ENCODE measurements around the gene ROBO2. TPM values are rescaled to one million over a fixed set of nuclear protein-coding genes. Genes with fewer than 3 reads are reported as not detected.

Gene ROBO2
- polyA plus RNA-seq, 1 experiment: 1.6 TPM

- POLR2A ChIA-PET: no interaction called here
- Histone ChIP-seq H3K4me3 (ENCODE audit: low read depth, low read length) (no peak overlapping the region), H3K27me3 (ENCODE audit: control insufficient read depth, insufficient read depth, low read length) (no peaks in the 10 kb centered on the region), H3K36me3 (ENCODE audit: control insufficient read depth, insufficient read depth, low read length) (no peaks in the 10 kb centered on the region)
- TF ChIP-seq CTCF (IDR thresholded peaks at IDR 0.05; ENCODE audit: insufficient read depth, low read depth, low read length): no peak
- no peak for DNase-seq (ENCODE audit: low read depth)
- CTCF ChIA-PET: no interaction called here
These were observed 38.7 kb upstream of the ROBO2 start for GRCh38 chr3:77001062-77001701.

- Histone ChIP-seq H3K27me3 (ENCODE audit: control insufficient read depth, insufficient read depth, low read length) (peaks cover 1% of the 10 kb centered on the region; the same call in 1 of the 2 replicates), H3K36me3 (ENCODE audit: control insufficient read depth, insufficient read depth, low read length) (no peaks in the 10 kb centered on the region), H3K4me3 (ENCODE audit: low read depth, low read length) (no peak overlapping the region)
- ChIA-PET POLR2A (no interaction called here), CTCF (interaction anchor here (0.6 kb wide), 1 partner anchor 1413 kb away, joined by 4 read pairs; no protein-coding TSS in a partner anchor)
- TF ChIP-seq CTCF (IDR thresholded peaks at IDR 0.05; ENCODE audit: insufficient read depth, low read depth, low read length): no peak
- no peak for DNase-seq (ENCODE audit: low read depth)
These were observed 25.7 kb upstream of the ROBO2 start for GRCh38 chr3:77014226-77014625.

- no peak for DNase-seq (ENCODE audit: low read depth)
- no peaks in the 10 kb centered on the region for H3K27me3 ChIP-seq (ENCODE audit: control insufficient read depth, insufficient read depth, low read length)
- ChIA-PET POLR2A (no interaction called here), CTCF (interaction anchor here (1.9 kb wide), 1 partner anchor 12 kb away, joined by 5 read pairs; no protein-coding TSS in a partner anchor)
- no peak for TF ChIP-seq CTCF (IDR thresholded peaks at IDR 0.05; ENCODE audit: insufficient read depth, low read depth, low read length)
- H3K36me3 ChIP-seq (ENCODE audit: control insufficient read depth, insufficient read depth, low read length): no peaks in the 10 kb centered on the region
- no peak overlapping the region for H3K4me3 ChIP-seq (ENCODE audit: low read depth, low read length)
These were observed 14.4 kb upstream of the ROBO2 start for GRCh38 chr3:77025471-77025870.

- TF ChIP-seq CTCF (IDR thresholded peaks at IDR 0.05; ENCODE audit: insufficient read depth, low read depth, low read length): no peak
- ChIA-PET CTCF (no interaction called here), POLR2A (no interaction called here)
- H3K27me3 ChIP-seq (ENCODE audit: control insufficient read depth, insufficient read depth, low read length): no peaks in the 10 kb centered on the region
- no peaks in the 10 kb centered on the region for H3K36me3 ChIP-seq (ENCODE audit: control insufficient read depth, insufficient read depth, low read length)
- no peak overlapping the region for H3K4me3 ChIP-seq (ENCODE audit: low read depth, low read length)
- DNase-seq (ENCODE audit: low read depth): no peak
These were observed 12.8 kb upstream of the ROBO2 start for GRCh38 chr3:77026904-77027634.

- H3K4me3 ChIP-seq (ENCODE audit: low read depth, low read length): no peak overlapping the region
- H3K36me3 ChIP-seq (ENCODE audit: control insufficient read depth, insufficient read depth, low read length): no peaks in the 10 kb centered on the region
- ChIA-PET CTCF (no interaction called here), POLR2A (no interaction called here)
- no peak for TF ChIP-seq CTCF (IDR thresholded peaks at IDR 0.05; ENCODE audit: insufficient read depth, low read depth, low read length)
- DNase-seq (ENCODE audit: low read depth): no peak
- H3K27me3 ChIP-seq (ENCODE audit: control insufficient read depth, insufficient read depth, low read length): no peaks in the 10 kb centered on the region
These were observed 11.9 kb upstream of the ROBO2 start for GRCh38 chr3:77028005-77028404.

Data from BJ (cell line).